K562 treated with DMSO at 1 percent for 4 hours (cell line): Measurements from ENCODE around the gene CRIP2. TPM values are rescaled to one million over a fixed set of nuclear protein-coding genes. Genes with fewer than 3 reads are reported as not detected.

ENCODE experiments used
- total RNA-seq: library from RNA; unstranded; fragments of 300-600 nt; gene quantifications from 2 replicates; pipeline ENCODE4 v1.2.3, GENCODE V29; 2022; ENCODE audit not compliant: insufficient read depth

CRIP2 gene
- 2.7 and 4.4 TPM in 2 replicates for total RNA-seq

GRCh38 chr14:105474483-105475268 lies at the start of gene CRIP2:
CRIP2 (plus strand) TSS chr14:105474821; CDS start chr14:105474863, 42 bp downstream.

GRCh38 chr14:105486163-105486973 lies 11.7 kb downstream of the CRIP2 start, which contains the start of gene CRIP1:
CRIP1 (plus strand) TSS chr14:105486886; CDS start chr14:105487260, 374 bp downstream.

GRCh38 chr14:105490572-105491365 lies 16.1 kb downstream of the CRIP2 start, which contains the start of gene TEDC1:
TEDC1 (plus strand) TSS chr14:105491246; CDS start chr14:105491376, 130 bp downstream.

GRCh38 chr14:105525861-105526775 lies 51.5 kb downstream of the CRIP2 start, which contains the start of gene TMEM121:
TMEM121 (plus strand) TSS chr14:105526583; CDS start chr14:105528835, 2,252 bp downstream.

Other genes starting within 250 kb of the CRIP2 start
- gene BTBD6, start 226.3 kb upstream of the CRIP2 start, total RNA-seq, result not detected in 2 replicates
- 19.5 and 24.6 TPM in 2 replicates for gene BRF1, start 173.8 kb upstream of the CRIP2 start, total RNA-seq
- gene PACS2, start 160.1 kb upstream of the CRIP2 start, total RNA-seq, result 18.3 and 21.3 TPM in 2 replicates
- gene TEX22, start 76.3 kb upstream of the CRIP2 start, total RNA-seq, result 0.30 TPM in 1 of 2 replicates, not detected in the other
- gene MTA1, start 55.0 kb upstream of the CRIP2 start, total RNA-seq, result 72.7 and 94.9 TPM in 2 replicates
- gene CRIP1, start 12.1 kb downstream of the CRIP2 start, total RNA-seq, result not detected in 2 replicates
- gene TEDC1, start 16.4 kb downstream of the CRIP2 start, total RNA-seq, result 10.7 and 14.3 TPM in 2 replicates
- gene TMEM121, start 51.8 kb downstream of the CRIP2 start, total RNA-seq, result not detected in 2 replicates